Measurements from ENCODE around the gene FHOD3.

Gene FHOD3

DNA sequence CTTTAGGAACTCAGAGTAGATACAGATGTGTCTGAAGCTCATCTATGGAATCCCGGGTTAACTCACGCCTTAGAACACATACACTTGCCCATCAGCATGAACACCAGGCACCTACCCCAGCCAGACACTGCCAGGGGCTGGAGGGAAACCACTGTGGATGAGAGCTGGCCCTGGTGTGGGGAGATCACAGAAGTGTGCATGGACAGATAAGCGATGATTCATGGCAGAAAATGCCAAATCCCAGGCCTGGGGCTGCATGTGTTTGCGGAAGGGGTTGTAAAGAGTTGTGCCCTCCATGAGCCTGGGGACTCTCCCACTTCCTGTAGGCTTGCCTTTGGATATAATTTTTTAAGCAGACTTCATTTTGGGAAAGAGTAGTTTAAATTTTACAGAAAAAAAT is 193.4 kb downstream of the FHOD3 start:
- H3K4me3 ChIP-seq (ENCODE audit: low read depth, low read length): no peak overlapping the region
- ChIA-PET POLR2A (no interaction called here), CTCF (no interaction called here)
- no peak overlapping the region for H3K27ac ChIP-seq (ENCODE audit: extremely low read depth, low read depth, low read length)
- H3K9me3 ChIP-seq (ENCODE audit: control insufficient read depth, insufficient read depth, low read depth, low read length): no peaks in the 10 kb centered on the region
- TF ChIP-seq ZNF366 (tag by site-specific recombination; conservative IDR thresholded peaks at IDR 0.05) (no peak), ZNF596 (tag by site-specific recombination; IDR thresholded peaks at IDR 0.05) (no peak), ZNF274 (IDR thresholded peaks at IDR 0.05; ENCODE audit: low read length) (no peak), ZNF274 (tag by site-specific recombination; IDR thresholded peaks at IDR 0.05; ENCODE audit: borderline replicate concordance) (no peak), ZFP41 (tag by site-specific recombination; IDR thresholded peaks at IDR 0.05; ENCODE audit: borderline replicate concordance) (no peak), BCL11A (tag by site-specific recombination; IDR thresholded peaks at IDR 0.05; ENCODE audit: low read depth) (no peak), ZNF132 (tag by site-specific recombination; IDR thresholded peaks at IDR 0.05; ENCODE audit: borderline replicate concordance) (no peak), KLF7 (tag by site-specific recombination; IDR thresholded peaks at IDR 0.05; ENCODE audit: borderline replicate concordance) (no peak), GLI2 (tag by site-specific recombination; IDR thresholded peaks at IDR 0.05; ENCODE audit: borderline replicate concordance, low read depth) (no peak), ZBTB21 (tag by site-specific recombination; IDR thresholded peaks at IDR 0.05) (no peak), GLI4 (tag by site-specific recombination; IDR thresholded peaks at IDR 0.05) (no peak), ZBTB8A (tag by site-specific recombination; IDR thresholded peaks at IDR 0.05) (no peak), MYNN (tag by site-specific recombination; IDR thresholded peaks at IDR 0.05; ENCODE audit: borderline replicate concordance) (no peak), ZNF629 (tag by site-specific recombination; IDR thresholded peaks at IDR 0.05) (no peak), ZNF623 (tag by site-specific recombination; IDR thresholded peaks at IDR 0.05) (no peak)
- TF ChIP-seq, protein P1, sequence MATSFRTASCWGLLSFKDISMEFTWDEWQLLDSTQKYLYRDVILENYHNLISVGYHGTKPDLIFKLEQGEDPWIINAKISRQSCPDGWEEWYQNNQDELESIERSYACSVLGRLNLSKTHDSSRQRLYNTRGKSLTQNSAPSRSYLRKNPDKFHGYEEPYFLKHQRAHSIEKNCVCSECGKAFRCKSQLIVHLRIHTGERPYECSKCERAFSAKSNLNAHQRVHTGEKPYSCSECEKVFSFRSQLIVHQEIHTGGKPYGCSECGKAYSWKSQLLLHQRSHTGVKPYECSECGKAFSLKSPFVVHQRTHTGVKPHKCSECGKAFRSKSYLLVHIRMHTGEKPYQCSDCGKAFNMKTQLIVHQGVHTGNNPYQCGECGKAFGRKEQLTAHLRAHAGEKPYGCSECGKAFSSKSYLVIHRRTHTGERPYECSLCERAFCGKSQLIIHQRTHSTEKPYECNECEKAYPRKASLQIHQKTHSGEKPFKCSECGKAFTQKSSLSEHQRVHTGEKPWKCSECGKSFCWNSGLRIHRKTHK (tag by site-specific recombination; IDR thresholded peaks at IDR 0.05): no peak
- TF ChIP-seq, protein P2, sequence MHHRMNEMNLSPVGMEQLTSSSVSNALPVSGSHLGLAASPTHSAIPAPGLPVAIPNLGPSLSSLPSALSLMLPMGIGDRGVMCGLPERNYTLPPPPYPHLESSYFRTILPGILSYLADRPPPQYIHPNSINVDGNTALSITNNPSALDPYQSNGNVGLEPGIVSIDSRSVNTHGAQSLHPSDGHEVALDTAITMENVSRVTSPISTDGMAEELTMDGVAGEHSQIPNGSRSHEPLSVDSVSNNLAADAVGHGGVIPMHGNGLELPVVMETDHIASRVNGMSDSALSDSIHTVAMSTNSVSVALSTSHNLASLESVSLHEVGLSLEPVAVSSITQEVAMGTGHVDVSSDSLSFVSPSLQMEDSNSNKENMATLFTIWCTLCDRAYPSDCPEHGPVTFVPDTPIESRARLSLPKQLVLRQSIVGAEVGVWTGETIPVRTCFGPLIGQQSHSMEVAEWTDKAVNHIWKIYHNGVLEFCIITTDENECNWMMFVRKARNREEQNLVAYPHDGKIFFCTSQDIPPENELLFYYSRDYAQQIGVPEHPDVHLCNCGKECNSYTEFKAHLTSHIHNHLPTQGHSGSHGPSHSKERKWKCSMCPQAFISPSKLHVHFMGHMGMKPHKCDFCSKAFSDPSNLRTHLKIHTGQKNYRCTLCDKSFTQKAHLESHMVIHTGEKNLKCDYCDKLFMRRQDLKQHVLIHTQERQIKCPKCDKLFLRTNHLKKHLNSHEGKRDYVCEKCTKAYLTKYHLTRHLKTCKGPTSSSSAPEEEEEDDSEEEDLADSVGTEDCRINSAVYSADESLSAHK (tag by site-specific recombination; IDR thresholded peaks at IDR 0.05): no peak
- TF ChIP-seq, protein P3, sequence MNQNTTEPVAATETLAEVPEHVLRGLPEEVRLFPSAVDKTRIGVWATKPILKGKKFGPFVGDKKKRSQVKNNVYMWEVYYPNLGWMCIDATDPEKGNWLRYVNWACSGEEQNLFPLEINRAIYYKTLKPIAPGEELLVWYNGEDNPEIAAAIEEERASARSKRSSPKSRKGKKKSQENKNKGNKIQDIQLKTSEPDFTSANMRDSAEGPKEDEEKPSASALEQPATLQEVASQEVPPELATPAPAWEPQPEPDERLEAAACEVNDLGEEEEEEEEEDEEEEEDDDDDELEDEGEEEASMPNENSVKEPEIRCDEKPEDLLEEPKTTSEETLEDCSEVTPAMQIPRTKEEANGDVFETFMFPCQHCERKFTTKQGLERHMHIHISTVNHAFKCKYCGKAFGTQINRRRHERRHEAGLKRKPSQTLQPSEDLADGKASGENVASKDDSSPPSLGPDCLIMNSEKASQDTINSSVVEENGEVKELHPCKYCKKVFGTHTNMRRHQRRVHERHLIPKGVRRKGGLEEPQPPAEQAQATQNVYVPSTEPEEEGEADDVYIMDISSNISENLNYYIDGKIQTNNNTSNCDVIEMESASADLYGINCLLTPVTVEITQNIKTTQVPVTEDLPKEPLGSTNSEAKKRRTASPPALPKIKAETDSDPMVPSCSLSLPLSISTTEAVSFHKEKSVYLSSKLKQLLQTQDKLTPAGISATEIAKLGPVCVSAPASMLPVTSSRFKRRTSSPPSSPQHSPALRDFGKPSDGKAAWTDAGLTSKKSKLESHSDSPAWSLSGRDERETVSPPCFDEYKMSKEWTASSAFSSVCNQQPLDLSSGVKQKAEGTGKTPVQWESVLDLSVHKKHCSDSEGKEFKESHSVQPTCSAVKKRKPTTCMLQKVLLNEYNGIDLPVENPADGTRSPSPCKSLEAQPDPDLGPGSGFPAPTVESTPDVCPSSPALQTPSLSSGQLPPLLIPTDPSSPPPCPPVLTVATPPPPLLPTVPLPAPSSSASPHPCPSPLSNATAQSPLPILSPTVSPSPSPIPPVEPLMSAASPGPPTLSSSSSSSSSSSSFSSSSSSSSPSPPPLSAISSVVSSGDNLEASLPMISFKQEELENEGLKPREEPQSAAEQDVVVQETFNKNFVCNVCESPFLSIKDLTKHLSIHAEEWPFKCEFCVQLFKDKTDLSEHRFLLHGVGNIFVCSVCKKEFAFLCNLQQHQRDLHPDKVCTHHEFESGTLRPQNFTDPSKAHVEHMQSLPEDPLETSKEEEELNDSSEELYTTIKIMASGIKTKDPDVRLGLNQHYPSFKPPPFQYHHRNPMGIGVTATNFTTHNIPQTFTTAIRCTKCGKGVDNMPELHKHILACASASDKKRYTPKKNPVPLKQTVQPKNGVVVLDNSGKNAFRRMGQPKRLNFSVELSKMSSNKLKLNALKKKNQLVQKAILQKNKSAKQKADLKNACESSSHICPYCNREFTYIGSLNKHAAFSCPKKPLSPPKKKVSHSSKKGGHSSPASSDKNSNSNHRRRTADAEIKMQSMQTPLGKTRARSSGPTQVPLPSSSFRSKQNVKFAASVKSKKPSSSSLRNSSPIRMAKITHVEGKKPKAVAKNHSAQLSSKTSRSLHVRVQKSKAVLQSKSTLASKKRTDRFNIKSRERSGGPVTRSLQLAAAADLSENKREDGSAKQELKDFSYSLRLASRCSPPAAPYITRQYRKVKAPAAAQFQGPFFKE (tag by site-specific recombination; IDR thresholded peaks at IDR 0.05; ENCODE audit: borderline replicate concordance): no peak
- TF ChIP-seq, protein P4, sequence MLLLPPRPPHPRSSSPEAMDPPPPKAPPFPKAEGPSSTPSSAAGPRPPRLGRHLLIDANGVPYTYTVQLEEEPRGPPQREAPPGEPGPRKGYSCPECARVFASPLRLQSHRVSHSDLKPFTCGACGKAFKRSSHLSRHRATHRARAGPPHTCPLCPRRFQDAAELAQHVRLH (tag by site-specific recombination; IDR thresholded peaks at IDR 0.05): no peak
- no peaks in the 10 kb centered on the region for H3K36me3 ChIP-seq (ENCODE audit: control insufficient read depth in 2 of 2, insufficient read depth in 1 of 2, low read length in 2 of 2)
- H3K4me1 ChIP-seq (ENCODE audit: control insufficient read depth, insufficient read depth, low read length): 0 out of 2 replicates have a peak, but pooled peaks cover 2% of the 10 kb centered on the region
